Thyroid gland (tissue), 4 donors: Measurements from ENCODE around the gene PSRC1. TPM values are rescaled to one million over a fixed set of nuclear protein-coding genes. Genes with fewer than 3 reads are reported as not detected.

Experiments used
- DNase-seq, 2 donors: peaks; one replicate each; pipeline ENCODE4 v3.0.0-alpha.2; 2019
- H3K27ac ChIP-seq, 3 donors: fragments of 200-600 bp; sonication (generic); 1 replicate in 2 of 3; 2 replicates in 1 of 3; pipeline ENCODE4 v1.5.1; 2016 to 2019; ENCODE audit warnings: mild to moderate bottlenecking in 1 of 3, moderate library complexity in 1 of 3
- H3K27me3 ChIP-seq: fragments of 200-600 bp; sonication (generic); one replicate; pipeline ENCODE4 v1.5.1; 2019
- H3K36me3 ChIP-seq, 2 donors: fragments of 200-600 bp; sonication (generic); one replicate each; pipeline ENCODE4 v1.5.1; 2016 to 2019
- H3K4me1 ChIP-seq, 2 donors: fragments of 200-600 bp; sonication (generic); one replicate each; pipeline ENCODE4 v1.5.1; 2017 to 2019
- H3K4me3 ChIP-seq, 3 donors: fragments of 200-600 bp; sonication (generic); replicated peaks in 1 of 3; 1 replicate in 2 of 3; 2 replicates in 1 of 3; pipeline ENCODE4 v1.5.1; 2016; ENCODE audit warnings: mild to moderate bottlenecking in 1 of 3
- H3K9me3 ChIP-seq: fragments of 200-600 bp; sonication (generic); one replicate; pipeline ENCODE4 v1.5.1; 2017
- CTCF ChIP-seq, 6 experiments: fragments of 200-600 bp in 3 of 6; fragments of 450-650 bp in 3 of 6; sonication (generic) in 3 of 6; IDR thresholded peaks; one replicate each; pipeline ENCODE4 v1.5.1; 2016 to 2019; ENCODE audit warnings: antibody characterized with exemption in 6 of 6, mild to moderate bottlenecking in 2 of 6, inconsistent platforms in 1 of 6, moderate library complexity in 1 of 6
- POLR2A ChIP-seq, 2 donors: fragments of 450-650 bp; IDR thresholded peaks; one replicate each; pipeline ENCODE4 v1.6.1; 2017; ENCODE audit warnings: antibody characterized with exemption in 2 of 2, mild to moderate bottlenecking in 2 of 2, moderate library complexity in 1 of 2
- WGBS, 2 donors: methylation state at CpG; one replicate each; pipeline ENCODE4 v1.1.5; 2017; 5-methylcytosine and 5-hydroxymethylcytosine counted together
- intact Hi-C: fragments of 100-400 bp; cut with DNase I; formaldehyde crosslinking; loops from one replicate; pipeline ENCODE4 v1.15.1; 2023
- total RNA-seq, 4 donors: library from RNA; depleted of rRNA; stranded (reverse); fragments of >200 nt; gene quantifications; one replicate each; pipeline ENCODE4 v1.2.3, GENCODE V29; 2016

PSRC1 gene
- total RNA-seq, 4 donors from 2014 or later = 1.0 to 4.0 (median 2.2) TPM

DNA sequence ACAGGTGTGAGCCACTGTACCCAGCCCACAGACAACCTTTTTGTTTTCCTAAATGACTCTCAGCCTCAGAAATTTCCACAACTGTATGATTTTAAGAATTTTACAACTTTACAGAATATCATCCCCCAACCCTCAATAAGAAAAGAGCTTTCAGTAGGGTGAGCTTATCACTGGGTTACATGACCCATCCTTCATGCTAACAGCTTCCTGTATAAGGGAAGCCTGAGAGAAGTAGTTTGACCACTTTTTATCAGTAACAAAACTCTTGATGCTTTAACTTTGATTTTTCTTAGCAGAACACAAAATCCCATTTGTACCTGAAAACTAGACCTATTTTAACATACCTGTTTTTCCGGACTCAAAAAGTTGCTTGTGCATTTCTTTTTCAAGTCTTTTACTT is 33.6 kb upstream of the PSRC1 start:
- intact Hi-C loops = no loop called here
- Histone ChIP-seq H3K4me3 (no peak overlapping the region), H3K4me1 (no peaks in the 10 kb centered on the region), H3K27ac (no peak overlapping the region), H3K27me3 (no peaks in the 10 kb centered on the region), H3K36me3 (peaks cover 37 to 67% of the 10 kb centered on the region in 2 donors), H3K9me3 (no peaks in the 10 kb centered on the region)
- TF ChIP-seq CTCF (IDR thresholded peaks at IDR 0.05) = no peak
- no peak for TF ChIP-seq POLR2A (IDR thresholded peaks at IDR 0.05)
- DNase-seq = no peak
- WGBS, 2 donors = 96 to 100% methylated on average over 1 of the region's 1 CpG

DNA sequence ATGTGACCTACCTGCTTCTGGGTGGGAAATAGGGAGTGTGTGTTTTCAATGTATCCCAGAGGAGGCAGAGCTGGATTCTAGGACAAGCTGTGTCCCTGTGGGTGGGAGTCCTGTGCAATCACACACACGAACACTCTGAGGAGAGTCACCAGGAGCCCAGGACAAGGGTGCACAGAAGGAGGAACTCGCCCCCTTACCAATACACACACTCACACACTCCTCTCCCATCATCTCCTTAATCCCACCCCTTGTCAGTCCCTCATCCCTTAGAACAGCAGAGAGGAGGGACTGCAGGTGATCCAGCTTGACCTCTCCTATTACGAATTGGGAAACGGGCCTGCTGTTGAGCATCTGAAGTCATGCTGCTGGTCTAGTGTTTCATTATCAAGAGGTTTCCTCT is 32.3 kb upstream of the PSRC1 start:
- Histone ChIP-seq H3K36me3 (peaks cover 30 to 55% of the 10 kb centered on the region in 2 donors), H3K4me3 (no peak overlapping the region), H3K27ac (no peak overlapping the region), H3K27me3 (no peaks in the 10 kb centered on the region), H3K4me1 (no peaks in the 10 kb centered on the region), H3K9me3 (no peaks in the 10 kb centered on the region)
- 88 to 89% methylated on average over 4 of the region's 4 CpGs for WGBS, 2 donors
- TF ChIP-seq CTCF (IDR thresholded peaks at IDR 0.05) = no peak
- no peak for TF ChIP-seq POLR2A (IDR thresholded peaks at IDR 0.05)
- DNase-seq = no peak
- intact Hi-C loops = no loop called here

DNA sequence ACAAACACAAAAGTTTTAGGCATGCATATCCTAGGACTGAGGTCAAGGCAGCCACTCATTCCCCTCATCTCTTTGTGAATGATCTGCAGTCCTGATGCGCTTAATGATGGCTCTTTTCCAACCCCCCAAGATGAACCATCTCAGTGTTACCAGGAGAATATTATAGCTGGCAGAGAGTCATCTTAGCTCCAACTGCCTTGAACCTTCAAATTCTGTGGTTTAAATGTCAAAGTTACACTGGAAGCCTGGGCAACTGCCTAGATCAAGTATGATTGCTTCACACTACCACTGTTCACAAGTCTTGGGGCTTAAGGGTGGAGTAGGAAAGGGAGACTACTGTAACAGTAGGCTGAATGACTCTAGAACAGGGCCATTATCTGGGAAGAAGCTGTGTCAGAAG is 31.9 kb upstream of the PSRC1 start:
- no peaks in the 10 kb centered on the region for H3K4me1 ChIP-seq
- no peak for DNase-seq
- peaks cover 30 to 50% of the 10 kb centered on the region in 2 donors for H3K36me3 ChIP-seq
- H3K9me3 ChIP-seq = no peaks in the 10 kb centered on the region
- intact Hi-C loops = no loop called here
- H3K4me3 ChIP-seq = no peak overlapping the region
- H3K27me3 ChIP-seq = no peaks in the 10 kb centered on the region
- 100% methylated on average over 1 of the region's 1 CpG for WGBS, 2 donors
- TF ChIP-seq CTCF (IDR thresholded peaks at IDR 0.05) (no peak), POLR2A (IDR thresholded peaks at IDR 0.05) (no peak)
- no peak overlapping the region for H3K27ac ChIP-seq

- peaks cover 20 to 39% of the 10 kb centered on the region in 2 donors for H3K36me3 ChIP-seq
- no peak overlapping the region for H3K4me3 ChIP-seq
- no peak for DNase-seq
- no peak for TF ChIP-seq POLR2A (IDR thresholded peaks at IDR 0.05)
- H3K27ac ChIP-seq = no peak overlapping the region
- no peaks in the 10 kb centered on the region for H3K9me3 ChIP-seq
- H3K4me1 ChIP-seq = peaks cover 10 to 11% of the 10 kb centered on the region in 2 donors
- H3K27me3 ChIP-seq = no peaks in the 10 kb centered on the region
- intact Hi-C loops = no loop called here
- WGBS, 2 donors = 79 to 90% methylated on average over 12 of the region's 12 CpGs
These were observed 30.2 kb upstream of the PSRC1 start for GRCh38 chr1:109312978-109313775.

DNA sequence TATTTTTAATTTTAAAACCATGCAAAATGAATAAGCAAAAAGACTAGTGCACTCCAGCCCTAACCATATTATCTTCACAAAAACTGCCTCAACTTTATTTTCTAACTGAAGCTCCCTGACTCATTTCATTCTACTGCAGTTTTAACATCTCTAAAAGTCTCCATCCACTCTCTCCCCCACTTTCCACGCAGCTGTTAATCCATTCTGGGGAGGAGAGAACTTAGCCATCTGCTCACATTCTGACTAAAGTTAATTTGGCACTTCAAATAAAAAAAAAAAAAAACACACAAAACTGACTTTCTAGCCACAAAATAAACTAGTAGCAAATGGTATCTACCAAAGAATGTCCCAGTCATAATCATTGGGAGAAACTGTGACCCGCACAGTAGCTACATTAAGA is 29.3 kb upstream of the PSRC1 start:
- intact Hi-C loops = no loop called here
- Histone ChIP-seq H3K9me3 (no peaks in the 10 kb centered on the region), H3K27ac (no peak overlapping the region), H3K4me1 (peaks cover 19 to 20% of the 10 kb centered on the region in 2 donors), H3K36me3 (peaks cover 11 to 29% of the 10 kb centered on the region in 2 donors), H3K4me3 (no peak overlapping the region), H3K27me3 (no peaks in the 10 kb centered on the region)
- TF ChIP-seq POLR2A (IDR thresholded peaks at IDR 0.05) = no peak
- no peak for TF ChIP-seq CTCF (IDR thresholded peaks at IDR 0.05)
- DNase-seq = no peak
- WGBS, 2 donors = 90 to 95% methylated on average over 2 of the region's 2 CpGs
